GM12873 (cell line): ENCODE data around the gene SEMA3B.

Experiments
- TF ChIP-seq, protein P1 (sequence below): IDR thresholded peaks from 2 replicates; pipeline ENCODE4 v1.5.1; 2012; ENCODE audit warnings: low read depth, mild to moderate bottlenecking, moderate library complexity, low read length, control low read depth; ENCODE audit not compliant: insufficient read depth; ENCODE audit errors: missing control alignments

The SEMA3B gene

GRCh38 chr3:50245831-50246516 is 23.0 kb upstream of the SEMA3B start:
- TF ChIP-seq, protein P1, sequence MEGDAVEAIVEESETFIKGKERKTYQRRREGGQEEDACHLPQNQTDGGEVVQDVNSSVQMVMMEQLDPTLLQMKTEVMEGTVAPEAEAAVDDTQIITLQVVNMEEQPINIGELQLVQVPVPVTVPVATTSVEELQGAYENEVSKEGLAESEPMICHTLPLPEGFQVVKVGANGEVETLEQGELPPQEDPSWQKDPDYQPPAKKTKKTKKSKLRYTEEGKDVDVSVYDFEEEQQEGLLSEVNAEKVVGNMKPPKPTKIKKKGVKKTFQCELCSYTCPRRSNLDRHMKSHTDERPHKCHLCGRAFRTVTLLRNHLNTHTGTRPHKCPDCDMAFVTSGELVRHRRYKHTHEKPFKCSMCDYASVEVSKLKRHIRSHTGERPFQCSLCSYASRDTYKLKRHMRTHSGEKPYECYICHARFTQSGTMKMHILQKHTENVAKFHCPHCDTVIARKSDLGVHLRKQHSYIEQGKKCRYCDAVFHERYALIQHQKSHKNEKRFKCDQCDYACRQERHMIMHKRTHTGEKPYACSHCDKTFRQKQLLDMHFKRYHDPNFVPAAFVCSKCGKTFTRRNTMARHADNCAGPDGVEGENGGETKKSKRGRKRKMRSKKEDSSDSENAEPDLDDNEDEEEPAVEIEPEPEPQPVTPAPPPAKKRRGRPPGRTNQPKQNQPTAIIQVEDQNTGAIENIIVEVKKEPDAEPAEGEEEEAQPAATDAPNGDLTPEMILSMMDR = peak; percentile 97

DNA sequence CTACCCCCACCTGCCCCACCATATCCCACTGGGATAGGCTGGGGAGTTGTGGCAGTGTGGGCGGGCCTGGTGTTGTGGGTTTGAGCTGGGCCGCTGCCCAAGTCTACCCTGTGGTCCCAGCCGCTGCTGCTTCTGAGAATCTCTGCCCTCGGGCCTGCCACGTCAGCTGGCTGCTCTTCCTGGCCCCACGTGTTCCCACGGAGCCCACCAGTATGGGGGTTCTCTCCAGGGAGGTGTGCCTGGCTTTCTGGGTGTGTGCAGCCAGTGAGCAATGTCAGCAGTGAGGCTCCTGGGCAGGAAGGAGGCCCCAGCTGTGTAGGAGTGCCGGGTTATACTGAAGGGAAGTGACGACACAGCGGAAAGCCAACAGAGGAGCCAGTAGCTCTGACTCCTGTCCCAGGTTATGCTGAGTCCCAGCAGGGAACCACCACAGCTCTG is 22.4 kb upstream of the SEMA3B start:
- TF ChIP-seq, protein P1 = no peak

- TF ChIP-seq, protein P1 = no peak
Measured at GRCh38 chr3:50248387-50248786, 20.6 kb upstream of the SEMA3B start.

DNA sequence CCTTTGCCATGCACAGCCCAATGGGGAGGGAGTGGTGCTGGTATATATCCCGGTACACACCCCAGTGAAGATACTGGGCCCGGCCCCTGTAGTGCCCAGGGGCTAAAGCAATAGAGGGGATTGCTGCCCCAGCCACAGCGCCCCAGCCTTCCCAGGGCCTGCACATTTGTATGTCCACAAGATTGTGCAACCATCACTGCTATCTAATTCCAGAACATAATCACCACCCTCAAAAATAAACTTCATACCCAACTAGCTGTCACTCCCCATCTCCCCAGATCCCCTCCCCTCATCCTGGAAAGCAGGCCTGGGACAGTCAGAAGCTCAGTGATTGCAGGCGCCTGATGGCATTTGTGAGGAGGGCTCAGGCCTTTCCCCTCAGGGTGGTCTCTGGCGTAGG is 19.5 kb upstream of the SEMA3B start:
- TF ChIP-seq, protein P1 = no peak

DNA sequence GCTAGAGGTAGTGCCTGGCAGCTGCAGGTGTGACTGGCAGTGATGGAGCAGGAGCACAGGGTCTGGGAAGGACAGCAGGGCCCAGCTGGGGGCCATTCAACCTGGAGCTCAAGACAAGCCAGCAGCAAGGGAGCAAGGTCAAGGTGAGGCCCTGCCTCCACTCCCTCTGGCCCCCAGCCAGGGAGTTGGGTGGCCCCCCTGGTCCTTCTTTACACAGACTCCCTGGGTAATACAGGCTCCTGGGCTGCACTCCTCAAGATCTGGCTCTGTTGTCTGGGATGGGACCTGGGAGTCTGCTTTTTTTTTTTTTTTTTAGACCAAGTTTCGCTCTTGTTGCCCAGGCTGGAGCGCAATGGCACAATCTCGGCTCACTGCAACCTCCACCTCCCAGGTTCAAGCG is 18.4 kb upstream of the SEMA3B start:
- TF ChIP-seq, protein P1 = no peak

- TF ChIP-seq, protein P1 = no peak
Measured at GRCh38 chr3:50251220-50251619, 17.7 kb upstream of the SEMA3B start.

GRCh38 chr3:50254577-50255250 is 14.2 kb upstream of the SEMA3B start:
- TF ChIP-seq, protein P1 = no peak
